Stimulated activated naive CD8-positive, alpha-beta T cell treated with anti-CD3 and anti-CD28 coated beads, Interleukin-15, Interleukin-2, amounts not matched to agents 100 U/mL and 50 U/mL, for 24 hours (primary cell): Measurements from ENCODE around the gene LRP11.
"Not testable (repeated sequence)": the region's sequence is repeated elsewhere in the genome, so short reads cannot be mapped to it uniquely, and the experiment has no call there.

Experiments
- ATAC-seq: fragments of 150-1000 bp; cut with Tn5 transposase; one replicate; pipeline ENCODE4 v1.10.0; 2021
- DNase-seq: peaks from one replicate; pipeline ENCODE4 v3.0.0; 2021

LRP11 gene

DNA sequence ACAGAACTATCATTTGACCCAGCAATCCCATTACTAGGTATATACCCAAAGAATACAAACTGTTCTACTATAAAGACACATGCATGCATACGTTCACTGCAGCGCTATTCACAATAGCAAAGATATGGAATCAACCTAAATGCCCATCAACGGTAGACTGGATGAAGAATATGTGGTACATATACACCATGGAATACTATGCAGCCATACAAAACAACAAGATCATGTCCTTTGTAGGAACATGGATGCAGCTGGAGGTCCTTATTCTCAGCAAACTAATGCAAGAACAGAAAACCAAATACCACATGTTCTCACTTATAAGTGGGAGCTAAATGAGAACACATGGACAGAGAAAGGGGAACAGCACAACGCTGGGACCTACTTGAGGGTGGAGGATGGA, 15.8 kb downstream of the LRP11 start:
- DNase-seq, ATAC-seq: not testable (repeated sequence)

DNA sequence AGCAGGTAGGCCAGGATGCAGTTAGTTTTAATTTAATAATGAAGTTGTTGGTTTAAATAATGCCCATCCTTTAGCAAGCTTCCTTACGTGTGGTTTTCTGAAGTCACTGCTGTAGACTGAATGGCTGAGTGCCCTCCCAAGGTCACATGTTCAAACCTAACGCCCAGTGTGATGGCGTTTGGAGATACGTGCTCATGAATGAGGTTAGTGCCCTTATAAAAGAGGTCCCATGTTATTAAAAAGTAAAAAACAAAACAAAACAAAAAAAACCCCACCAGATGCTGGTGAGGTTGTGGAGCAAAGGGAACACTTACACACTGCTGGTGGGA, 16.3 kb downstream of the LRP11 start:
- ATAC-seq (no peak), DNase-seq (no peak)

- no peak for ATAC-seq
- DNase-seq = no peak
Observed at GRCh38 chr6:149846321-149846720, 17.8 kb downstream of the LRP11 start.

DNA sequence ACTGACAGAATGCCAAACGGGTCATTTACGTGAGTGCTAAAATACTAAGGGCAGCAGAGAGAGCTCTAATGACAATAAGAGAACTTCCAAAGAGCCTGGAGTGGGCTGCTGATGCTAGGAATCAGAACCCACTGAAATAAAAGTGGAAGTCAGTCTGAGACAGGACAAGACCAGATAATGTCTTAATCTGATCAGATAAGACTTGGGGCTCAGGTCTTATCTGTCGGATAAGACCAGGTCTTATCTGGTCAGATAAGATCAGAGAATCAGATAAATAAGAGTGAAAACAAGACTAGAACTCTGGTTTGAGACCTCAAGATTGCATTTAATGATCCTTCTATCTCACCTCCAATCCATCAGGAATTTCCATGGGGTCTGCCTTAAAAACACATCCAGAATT, 18.6 kb downstream of the LRP11 start:
- DNase-seq (no peak), ATAC-seq (no peak)

GRCh38 chr6:149844480-149844879, 19.7 kb downstream of the LRP11 start:
- DNase-seq (no peak), ATAC-seq (no peak)

GRCh38 chr6:149844036-149844435, 20.1 kb downstream of the LRP11 start:
- ATAC-seq, DNase-seq: not testable (repeated sequence)

- DNase-seq = no peak
- ATAC-seq = no peak
Observed at GRCh38 chr6:149843051-149843633, 21.0 kb downstream of the LRP11 start.

- ATAC-seq (no peak), DNase-seq (no peak)
Observed at GRCh38 chr6:149842331-149842730, 21.8 kb downstream of the LRP11 start.

DNA sequence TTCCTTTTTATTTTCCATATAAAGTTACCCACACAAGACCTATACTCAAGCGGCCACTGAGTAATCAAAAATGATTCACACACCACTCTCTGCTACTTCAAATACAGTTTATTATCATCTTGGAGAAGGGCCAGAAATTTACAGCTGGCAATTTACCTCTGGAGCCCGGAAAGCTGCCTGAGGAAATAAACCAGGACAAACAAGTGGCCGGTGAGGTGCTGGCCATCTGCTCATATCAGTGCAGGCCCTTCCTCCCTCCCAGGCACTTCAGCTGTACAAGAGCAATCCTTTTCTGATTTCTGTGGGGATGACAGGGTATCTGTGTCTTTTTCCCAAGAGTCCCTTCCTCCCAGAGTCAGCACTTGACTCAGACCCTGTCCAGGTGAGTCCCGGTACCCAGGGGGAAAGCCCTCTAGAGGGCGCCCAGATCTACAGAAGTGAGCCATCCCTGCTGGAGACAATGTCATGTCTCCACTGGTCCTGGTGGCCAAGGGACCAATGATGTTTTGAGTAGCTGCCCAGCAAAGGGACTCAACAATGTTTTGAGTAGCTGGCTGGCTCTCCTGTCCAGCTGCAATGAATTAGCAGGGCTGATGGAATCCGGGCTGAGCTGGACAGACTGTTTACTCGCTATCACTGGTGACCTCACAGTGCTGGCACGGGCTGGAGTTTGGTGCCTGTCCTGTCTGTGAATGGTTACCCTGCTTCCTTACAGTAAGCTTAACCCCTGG, 23.6 kb downstream of the LRP11 start:
- DNase-seq (peak; percentile 68), ATAC-seq (peak; percentile 59)

DNA sequence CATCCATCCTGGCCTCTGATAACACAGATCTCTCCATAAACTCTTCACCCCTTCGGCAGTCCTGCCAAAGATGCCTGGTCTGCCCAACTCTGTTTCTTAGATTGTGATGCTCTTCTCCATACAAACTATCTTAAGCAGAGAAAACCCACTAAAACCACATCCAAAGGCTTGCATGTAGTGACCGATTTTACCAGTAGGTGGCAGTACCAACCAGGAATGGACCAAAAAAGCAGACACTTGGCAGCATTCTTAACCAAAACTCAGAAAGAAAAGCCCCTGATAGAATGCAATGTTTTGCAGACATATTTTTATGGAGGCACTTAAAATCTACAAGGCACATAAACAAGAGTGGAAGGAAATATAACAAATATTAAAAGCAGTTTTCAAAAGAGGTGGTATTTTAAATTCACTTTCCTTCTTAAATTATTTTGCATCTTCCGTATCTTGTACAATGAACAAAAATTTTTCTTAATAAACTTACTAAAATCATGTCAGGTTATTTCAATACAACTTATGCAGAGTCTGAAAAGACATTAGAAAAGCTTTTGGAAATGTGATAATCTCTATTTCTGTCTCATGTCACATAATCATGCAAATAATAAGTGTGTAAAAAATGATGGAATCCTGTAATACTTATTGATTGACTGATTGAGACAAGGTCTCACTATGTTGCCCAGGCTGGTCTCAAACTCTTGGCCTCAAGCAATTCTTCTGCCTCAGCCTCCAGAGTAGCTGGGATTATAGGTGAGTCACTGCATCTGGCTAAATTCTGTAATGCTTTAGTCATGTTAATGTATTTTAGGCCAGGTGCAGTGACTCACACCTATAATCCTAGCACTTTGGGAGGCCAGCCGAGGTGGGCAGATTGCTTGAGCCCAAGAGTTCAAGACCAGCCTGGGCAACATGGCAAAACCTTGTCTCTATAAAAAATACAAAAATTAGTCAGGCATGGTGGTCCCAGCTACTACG, 29.4 kb downstream of the LRP11 start:
- ATAC-seq = no peak
- peak; percentile 73 for DNase-seq

DNA sequence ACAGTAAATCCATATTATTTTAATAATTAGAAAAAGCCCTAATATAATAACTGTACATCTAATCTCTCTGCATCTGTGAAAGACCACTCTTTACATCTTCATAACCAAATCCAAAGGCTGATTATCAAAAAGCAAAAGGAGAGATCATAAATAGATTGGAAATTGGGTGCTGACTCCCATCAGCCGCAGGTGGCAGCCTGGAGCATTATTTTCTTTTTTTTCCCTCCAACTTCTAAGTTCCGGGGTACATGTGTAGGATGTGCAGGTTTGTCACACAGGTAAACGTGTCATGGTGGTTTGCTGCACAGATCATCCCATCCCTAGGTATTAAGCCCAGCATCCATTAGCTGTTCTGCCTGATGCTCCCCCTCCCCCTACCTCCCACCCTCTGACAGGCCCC, 30.5 kb downstream of the LRP11 start:
- ATAC-seq (no peak), DNase-seq (no peak)

DNA sequence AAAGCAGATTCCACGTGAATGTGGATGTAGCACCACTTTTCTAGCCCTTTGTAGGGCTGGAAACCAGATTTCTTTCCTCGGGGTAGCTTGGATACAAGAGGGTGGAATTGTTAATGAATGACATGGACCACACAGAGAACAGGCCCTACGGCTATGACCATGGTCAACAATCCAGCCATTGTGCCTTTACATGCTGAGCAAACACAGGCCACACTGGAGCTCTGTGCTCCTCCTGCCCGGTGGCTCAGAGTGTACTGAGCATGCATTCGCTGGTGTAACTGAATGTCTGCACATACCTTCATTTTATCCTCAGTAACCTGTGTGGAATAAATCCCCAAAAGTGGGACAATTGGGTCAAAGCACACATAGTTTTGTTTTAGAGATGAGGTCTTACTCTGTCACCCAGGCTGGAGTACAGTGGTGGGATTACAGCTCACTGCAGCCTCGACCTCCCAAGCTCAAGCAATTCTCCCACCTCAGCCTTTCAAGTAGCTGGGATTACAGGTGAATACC, 32.8 kb downstream of the LRP11 start:
- DNase-seq (no peak), ATAC-seq (no peak)

DNA sequence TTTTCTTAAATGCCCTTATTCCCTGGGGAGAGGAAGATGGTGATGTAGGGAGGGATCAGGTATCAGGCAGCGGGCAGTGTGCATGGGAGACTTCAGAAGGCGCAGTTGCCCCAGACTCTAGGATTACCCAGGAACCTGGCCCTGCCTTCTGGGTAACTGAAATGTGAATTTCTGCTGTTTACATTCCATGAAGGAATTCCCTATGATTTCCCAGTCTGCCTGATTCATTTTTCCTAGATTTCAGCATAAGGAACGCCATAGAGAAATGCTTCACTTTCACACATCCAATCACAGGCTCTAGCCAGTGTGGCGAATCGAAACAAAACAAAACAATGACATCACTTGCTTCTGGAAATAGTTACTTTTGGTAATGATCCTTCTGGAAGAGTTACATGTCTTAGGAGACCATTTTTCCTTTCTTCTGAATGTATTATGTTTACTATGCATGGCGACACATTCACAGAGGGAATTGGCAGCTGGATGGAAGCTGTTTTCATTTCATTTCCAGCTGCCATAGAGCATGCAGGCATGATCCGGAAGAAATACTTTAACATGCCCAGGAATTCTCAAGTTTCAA, 33.3 kb downstream of the LRP11 start:
- no peak for ATAC-seq
- no peak for DNase-seq

GRCh38 chr6:149825292-149825691, 38.9 kb downstream of the LRP11 start:
- DNase-seq = no peak
- ATAC-seq = no peak

DNA sequence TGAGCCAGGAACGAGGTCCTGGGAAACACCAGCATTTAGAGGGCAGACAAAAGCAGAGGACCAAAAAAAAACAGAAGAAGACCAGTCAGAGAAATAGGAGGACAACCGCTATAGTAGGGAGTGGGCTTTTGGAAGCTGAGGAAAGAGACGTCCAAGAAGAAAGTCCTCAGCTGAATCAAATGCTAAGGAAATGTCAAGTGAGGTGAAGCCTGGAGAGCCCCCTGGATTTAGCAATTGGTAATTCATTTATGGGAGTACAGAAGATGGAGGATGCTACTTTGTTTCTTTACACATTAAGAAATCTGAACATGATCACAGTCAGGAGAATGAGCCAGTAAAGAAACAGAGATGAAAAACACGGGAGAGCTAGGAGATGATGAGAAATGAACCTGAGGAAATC, 41.1 kb downstream of the LRP11 start:
- no peak for ATAC-seq
- no peak for DNase-seq

DNA sequence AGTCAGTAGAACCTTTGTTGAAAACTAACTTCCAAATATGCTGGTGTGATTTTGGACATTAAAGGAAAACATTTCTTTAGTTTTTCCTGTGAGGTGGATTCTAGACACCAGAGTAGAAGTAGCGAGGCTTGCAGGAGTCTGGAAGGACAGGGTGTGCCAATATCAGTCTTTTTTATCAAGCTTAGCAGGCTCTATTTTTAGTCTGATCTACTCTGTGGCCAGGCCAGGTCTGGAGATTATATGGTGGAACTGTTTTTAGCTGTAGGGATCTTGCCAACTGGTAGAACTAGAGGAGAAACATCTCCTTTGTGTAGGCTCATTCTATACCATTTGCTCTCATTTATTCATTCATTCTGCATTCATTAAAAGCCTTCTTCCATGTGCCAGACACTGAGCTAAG, 42.7 kb downstream of the LRP11 start:
- no peak for ATAC-seq
- DNase-seq = no peak

- no peak for ATAC-seq
- no peak for DNase-seq
Observed at GRCh38 chr6:149820506-149820905, 43.7 kb downstream of the LRP11 start.

- DNase-seq (no peak), ATAC-seq (no peak)
Observed at GRCh38 chr6:149815788-149816187, 48.4 kb downstream of the LRP11 start.

DNA sequence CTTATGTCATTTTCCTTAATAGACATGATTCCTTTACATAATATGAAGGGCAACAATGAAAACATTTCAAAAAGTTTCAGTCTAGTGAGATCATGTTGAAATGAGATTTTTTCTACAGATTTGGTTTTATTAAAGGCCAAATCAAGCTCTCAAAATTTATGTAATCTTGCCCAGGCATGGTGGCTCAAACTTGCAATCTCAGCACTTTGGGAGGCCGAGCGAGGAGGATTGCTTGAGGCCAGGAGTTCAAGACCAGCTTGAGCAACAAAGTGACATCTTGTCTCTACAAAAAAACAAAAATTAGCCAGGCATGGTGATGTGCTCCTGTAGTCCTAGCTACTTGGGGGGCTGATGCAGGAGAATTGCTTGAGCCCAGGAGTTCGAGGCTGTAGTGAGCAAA, 50.8 kb downstream of the LRP11 start:
- ATAC-seq (no peak), DNase-seq (no peak)

DNA sequence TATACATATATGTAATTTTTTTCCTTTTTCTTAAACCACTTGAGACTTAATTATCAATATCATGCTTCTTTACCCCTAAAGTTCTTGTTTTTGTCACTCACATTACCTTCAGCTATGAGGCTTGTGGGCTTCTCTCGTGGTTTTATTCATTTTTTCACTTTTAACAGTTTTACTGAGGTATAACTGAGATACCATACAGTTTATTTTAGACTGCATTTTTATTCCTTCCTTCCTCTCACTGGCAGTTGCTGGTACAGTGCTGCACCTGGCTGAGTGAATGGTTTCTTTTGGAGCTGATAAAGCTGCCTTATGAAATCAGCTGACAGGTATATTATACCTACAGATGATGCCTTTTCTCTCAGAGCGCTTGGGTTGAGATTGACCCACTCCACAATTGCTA, 54.4 kb downstream of the LRP11 start:
- DNase-seq (no peak), ATAC-seq (no peak)

- DNase-seq (no peak), ATAC-seq (peak; percentile 52)
Observed at GRCh38 chr6:149806127-149806526, 58.0 kb downstream of the LRP11 start.

- no peak for ATAC-seq
Observed at GRCh38 chr6:149783551-149783950, 80.6 kb downstream of the LRP11 start.

GRCh38 chr6:149782337-149782736, 81.8 kb downstream of the LRP11 start:
- DNase-seq (no peak), ATAC-seq (no peak)

More at GRCh38 chr6:149783551-149783950, 80.6 kb downstream of the LRP11 start:
- DNase-seq = no peak
